GM12878 (cell line): Measurements from ENCODE around the gene SYNGR2. TPM values are rescaled to one million over a fixed set of nuclear protein-coding genes. Genes with fewer than 3 reads are reported as not detected.

Experiments
- ASH2L ChIP-seq: fragments of 300-600, 200-600 bp; sonication (generic); IDR thresholded peaks from 2 replicates; pipeline ENCODE4 v1.6.1; 2017; ENCODE audit warnings: low read depth, mild to moderate bottlenecking, borderline replicate concordance
- CBX3 ChIP-seq: fragments of 200-600 bp; sonication (generic); IDR thresholded peaks from 2 replicates; pipeline ENCODE4 v1.6.1; 2016; ENCODE audit warnings: low read depth, borderline replicate concordance
- CHD4 ChIP-seq: fragments of 200-600 bp; sonication (generic); IDR thresholded peaks from 2 replicates; pipeline ENCODE4 v1.6.1; 2016; ENCODE audit warnings: mild to moderate bottlenecking
- CREB1 ChIP-seq: IDR thresholded peaks from 2 replicates; pipeline ENCODE4 v1.6.1; 2012; ENCODE audit warnings: low read depth, mild to moderate bottlenecking, inconsistent platforms
- CREM ChIP-seq: IDR thresholded peaks from 2 replicates; pipeline ENCODE4 v1.6.1; 2014; ENCODE audit warnings: antibody characterized with exemption, low read depth
- FOXM1 ChIP-seq: IDR thresholded peaks from 2 replicates; pipeline ENCODE4 v1.6.1; 2012; ENCODE audit warnings: low read depth, mild to moderate bottlenecking, inconsistent platforms, low read length, moderate library complexity
- HCFC1 ChIP-seq: fragments of 150-350 bp; IDR thresholded peaks from 2 replicates; pipeline ENCODE4 v1.6.1; 2014; ENCODE audit warnings: low read length
- IKZF1 ChIP-seq: fragments of 450-650 bp; conservative IDR thresholded peaks from 2 replicates; pipeline ENCODE4 v1.6.1; 2017; ENCODE audit warnings: antibody characterized with exemption, mild to moderate bottlenecking
- JUNB ChIP-seq: IDR thresholded peaks from 2 replicates; pipeline ENCODE4 v1.6.1; 2016; ENCODE audit warnings: antibody characterized with exemption, mild to moderate bottlenecking
- MXI1 ChIP-seq: fragments of 150-350 bp; IDR thresholded peaks from 2 replicates; pipeline ENCODE4 v1.6.1; 2011; ENCODE audit warnings: low read depth, mild to moderate bottlenecking, inconsistent platforms, low read length, improper control_type of control experiment
- NR2F1 ChIP-seq: fragments of 450-650 bp; conservative IDR thresholded peaks from 2 replicates; pipeline ENCODE4 v1.6.1; 2017; ENCODE audit warnings: mild to moderate bottlenecking
- PAX5 ChIP-seq: IDR thresholded peaks from 2 replicates; pipeline ENCODE4 v1.6.1; 2011; ENCODE audit warnings: low read depth, low read length, borderline replicate concordance
- PAX8 ChIP-seq: fragments of 450-650 bp; IDR thresholded peaks from 2 replicates; pipeline ENCODE4 v1.6.1; 2017; ENCODE audit warnings: mild to moderate bottlenecking, moderate library complexity
- POLR2AphosphoS5 ChIP-seq: IDR thresholded peaks from 2 replicates; pipeline ENCODE4 v1.6.1; 2011; ENCODE audit warnings: mild to moderate bottlenecking, low read length, inconsistent platforms
- RAD21 ChIP-seq: IDR thresholded peaks from 2 replicates; pipeline ENCODE4 v1.6.1; 2011; ENCODE audit warnings: mild to moderate bottlenecking, low read depth, low read length, moderate library complexity; ENCODE audit not compliant: insufficient read depth
- RBBP5 ChIP-seq: fragments of 200-600 bp; sonication (generic); conservative IDR thresholded peaks from 2 replicates; pipeline ENCODE4 v1.6.1; 2016
- SPI1 ChIP-seq: IDR thresholded peaks from 2 replicates; pipeline ENCODE4 v1.6.1; 2011; ENCODE audit warnings: low read depth, mild to moderate bottlenecking, low read length, moderate library complexity, borderline replicate concordance; ENCODE audit not compliant: insufficient read depth
- STAT1 ChIP-seq: fragments of 450-650 bp; conservative IDR thresholded peaks from 2 replicates; pipeline ENCODE4 v1.6.1; 2014; ENCODE audit warnings: antibody characterized with exemption, mild to moderate bottlenecking
- STAT3 ChIP-seq: IDR thresholded peaks from 2 replicates; pipeline ENCODE4 v1.6.1; 2011; ENCODE audit warnings: low read depth, low read length, improper control_type of control experiment
- SUPT20H ChIP-seq: IDR thresholded peaks from 2 replicates; pipeline ENCODE4 v1.6.1; 2011; ENCODE audit warnings: low read depth, mild to moderate bottlenecking, low read length, moderate library complexity, borderline replicate concordance; ENCODE audit not compliant: control insufficient read depth
- YBX1 ChIP-seq: fragments of 450-650 bp; IDR thresholded peaks from 2 replicates; pipeline ENCODE4 v1.6.1; 2016; ENCODE audit warnings: antibody characterized with exemption
- ZBTB11 ChIP-seq: fragments of 450-650 bp; formaldehyde crosslinking; IDR thresholded peaks from 2 replicates; pipeline ENCODE4 v1.5.0; 2022; ENCODE audit warnings: mild to moderate bottlenecking, missing genetic modification characterization
- ZNF217 ChIP-seq: fragments of 450-650 bp; IDR thresholded peaks from 2 replicates; pipeline ENCODE4 v1.6.1; 2017; ENCODE audit warnings: antibody characterized with exemption, mild to moderate bottlenecking
- ZNF274 ChIP-seq: IDR thresholded peaks from one replicate; pipeline ENCODE4 v1.8.0; 2011; ENCODE audit not compliant: insufficient read length, insufficient read depth
- ZNF384 ChIP-seq: IDR thresholded peaks from 2 replicates; pipeline ENCODE4 v1.6.1; 2012; ENCODE audit warnings: low read depth, mild to moderate bottlenecking, low read length, improper control_type of control experiment, borderline replicate concordance
- polyA plus RNA-seq, 11 experiments: library from polyadenylated mRNA; depleted of rRNA in 4 of 11; unstranded in 6 of 11; stranded (reverse) in 5 of 11; fragments of >200 nt; fragmentation: Nextera tagmentation in 4 of 11; fragmentation: Illumina TruSeq in 1 of 11; extraction: Ambion mirVana in 4 of 11; extraction: Trizol in 1 of 11; gene quantifications; 1 replicate in 1 of 11; 2 replicates in 10 of 11; pipeline versions ENCODE4 v1.2.1 to v1.2.3, GENCODE V29; 2011 to 2016; ENCODE audit warnings: inconsistent platforms in 2 of 11, missing spikeins in 2 of 11, low read depth in 1 of 11
- total RNA-seq, 4 experiments: library from RNA; depleted of rRNA in 3 of 4; stranded (reverse); fragments of >200 nt in 3 of 4; fragmentation: Illumina TruSeq in 1 of 4; extraction: Trizol in 1 of 4; gene quantifications; 2 replicates each; pipeline versions ENCODE4 v1.2.1 to v1.2.3, GENCODE V29; 2013 to 2021
- TF ChIP-seq, protein P1 (sequence below): fragments of 450-650 bp; IDR thresholded peaks from 2 replicates; pipeline ENCODE4 v1.6.1; 2017; ENCODE audit warnings: antibody characterized with exemption, mild to moderate bottlenecking, moderate library complexity
- TF ChIP-seq, protein P2 (sequence below): IDR thresholded peaks from 2 replicates; pipeline ENCODE4 v1.6.1; 2011; ENCODE audit warnings: low read depth, mild to moderate bottlenecking, low read length, moderate library complexity, borderline replicate concordance; ENCODE audit errors: extremely low read depth

SYNGR2 gene
- total and polyA plus RNA-seq, 10 of the 15 experiments (the other 5 are each of a cell fraction or from before 2014, with no cell fraction given), result 4.4 to 529 (median 261) TPM

GRCh38 chr17:78137392-78138203 is 30.8 kb upstream of the SYNGR2 start (continued):
- TF ChIP-seq STAT1, result no peak
- no peak for TF ChIP-seq SPI1
- TF ChIP-seq POLR2AphosphoS5, result no peak
- no peak for TF ChIP-seq CBX3
- no peak for TF ChIP-seq ZBTB11 (CRISPR knock-in tag)
- no peak for TF ChIP-seq PAX5
- TF ChIP-seq PAX8, result no peak
- TF ChIP-seq HCFC1, result no peak
- TF ChIP-seq CREB1, result no peak
- TF ChIP-seq IKZF1, result peak; percentile 51; the same call in 1 of the 2 replicates
- TF ChIP-seq ZNF384, result no peak
- TF ChIP-seq, protein P1, sequence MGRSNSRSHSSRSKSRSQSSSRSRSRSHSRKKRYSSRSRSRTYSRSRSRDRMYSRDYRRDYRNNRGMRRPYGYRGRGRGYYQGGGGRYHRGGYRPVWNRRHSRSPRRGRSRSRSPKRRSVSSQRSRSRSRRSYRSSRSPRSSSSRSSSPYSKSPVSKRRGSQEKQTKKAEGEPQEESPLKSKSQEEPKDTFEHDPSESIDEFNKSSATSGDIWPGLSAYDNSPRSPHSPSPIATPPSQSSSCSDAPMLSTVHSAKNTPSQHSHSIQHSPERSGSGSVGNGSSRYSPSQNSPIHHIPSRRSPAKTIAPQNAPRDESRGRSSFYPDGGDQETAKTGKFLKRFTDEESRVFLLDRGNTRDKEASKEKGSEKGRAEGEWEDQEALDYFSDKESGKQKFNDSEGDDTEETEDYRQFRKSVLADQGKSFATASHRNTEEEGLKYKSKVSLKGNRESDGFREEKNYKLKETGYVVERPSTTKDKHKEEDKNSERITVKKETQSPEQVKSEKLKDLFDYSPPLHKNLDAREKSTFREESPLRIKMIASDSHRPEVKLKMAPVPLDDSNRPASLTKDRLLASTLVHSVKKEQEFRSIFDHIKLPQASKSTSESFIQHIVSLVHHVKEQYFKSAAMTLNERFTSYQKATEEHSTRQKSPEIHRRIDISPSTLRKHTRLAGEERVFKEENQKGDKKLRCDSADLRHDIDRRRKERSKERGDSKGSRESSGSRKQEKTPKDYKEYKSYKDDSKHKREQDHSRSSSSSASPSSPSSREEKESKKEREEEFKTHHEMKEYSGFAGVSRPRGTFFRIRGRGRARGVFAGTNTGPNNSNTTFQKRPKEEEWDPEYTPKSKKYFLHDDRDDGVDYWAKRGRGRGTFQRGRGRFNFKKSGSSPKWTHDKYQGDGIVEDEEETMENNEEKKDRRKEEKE, result no peak
- TF ChIP-seq RBBP5, result no peak
- TF ChIP-seq JUNB, result no peak
- TF ChIP-seq CHD4, result peak; percentile 99
- TF ChIP-seq SUPT20H, result no peak
- TF ChIP-seq ASH2L, result no peak
- TF ChIP-seq ZNF274, result no peak
- no peak for TF ChIP-seq FOXM1
- TF ChIP-seq YBX1, result no peak
- no peak for TF ChIP-seq STAT3
- peak; percentile 19; the same call in 1 of the 2 replicates for TF ChIP-seq RAD21
- TF ChIP-seq MXI1, result no peak
- TF ChIP-seq ZNF217, result peak; percentile 95
- no peak for TF ChIP-seq CREM
- TF ChIP-seq NR2F1, result no peak
- TF ChIP-seq, protein P2, sequence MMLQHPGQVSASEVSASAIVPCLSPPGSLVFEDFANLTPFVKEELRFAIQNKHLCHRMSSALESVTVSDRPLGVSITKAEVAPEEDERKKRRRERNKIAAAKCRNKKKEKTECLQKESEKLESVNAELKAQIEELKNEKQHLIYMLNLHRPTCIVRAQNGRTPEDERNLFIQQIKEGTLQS, result no peak
